Activated naive CD4-positive, alpha-beta T cell treated with Interleukin-2 at 50 U/mL for 16 hours (primary cell): ENCODE measurements around the gene DSTYK.
"Not testable (repeated sequence)": the region's sequence is repeated elsewhere in the genome, so short reads cannot be mapped to it uniquely, and the experiment has no call there.

ENCODE experiments used
- DNase-seq: peaks from one replicate; pipeline ENCODE4 v3.0.0-alpha.2; 2020

Gene DSTYK

GRCh38 chr1:205240118-205240517, 28.6 kb upstream of the DSTYK start:
- no peak for DNase-seq

GRCh38 chr1:205239078-205239477, 27.6 kb upstream of the DSTYK start:
- no peak for DNase-seq

- DNase-seq = peak; percentile 50
Observed at GRCh38 chr1:205237526-205238484, 26.3 kb upstream of the DSTYK start.

- no peak for DNase-seq
Observed at GRCh38 chr1:205236951-205237475, 25.5 kb upstream of the DSTYK start.

DNA sequence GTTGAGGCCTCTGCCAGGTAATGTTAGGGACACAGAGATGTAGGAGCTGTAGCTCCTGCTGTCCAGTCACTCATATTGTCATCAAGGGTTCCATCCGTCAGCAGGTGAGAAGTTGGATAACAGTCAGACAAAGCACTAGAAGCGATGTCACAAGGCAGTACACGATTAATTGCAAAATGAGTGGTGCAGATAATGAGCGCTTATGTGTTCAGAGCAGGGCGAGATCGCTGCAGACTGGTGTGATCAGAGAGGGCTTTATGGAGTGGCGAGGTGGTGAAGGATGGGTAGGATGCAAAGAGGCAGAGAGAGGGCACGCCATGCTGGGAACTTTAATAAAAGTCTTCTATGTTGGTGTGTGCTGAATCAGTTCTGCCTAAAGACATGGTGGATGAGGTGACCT, 25.0 kb upstream of the DSTYK start:
- no peak for DNase-seq

DNA sequence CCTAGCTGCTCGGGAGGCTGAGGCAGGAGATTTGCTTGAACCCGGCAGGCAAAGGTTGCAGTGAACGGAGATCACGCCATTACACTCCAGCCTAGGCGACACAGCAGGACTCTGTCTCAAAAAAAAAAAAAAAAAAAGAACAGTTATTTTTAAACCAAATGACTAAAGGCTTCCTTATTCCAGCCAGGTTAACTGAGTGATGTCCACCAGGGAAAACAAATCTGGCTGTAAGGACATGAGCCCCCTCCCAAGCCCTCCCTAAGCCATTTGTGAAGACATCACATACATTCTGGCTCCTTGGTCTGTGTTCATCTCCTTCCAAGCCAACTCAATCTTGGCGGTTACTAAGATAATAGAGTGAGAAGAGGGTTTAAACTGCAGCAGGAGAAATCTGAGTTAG, 24.4 kb upstream of the DSTYK start:
- DNase-seq = no peak

DNA sequence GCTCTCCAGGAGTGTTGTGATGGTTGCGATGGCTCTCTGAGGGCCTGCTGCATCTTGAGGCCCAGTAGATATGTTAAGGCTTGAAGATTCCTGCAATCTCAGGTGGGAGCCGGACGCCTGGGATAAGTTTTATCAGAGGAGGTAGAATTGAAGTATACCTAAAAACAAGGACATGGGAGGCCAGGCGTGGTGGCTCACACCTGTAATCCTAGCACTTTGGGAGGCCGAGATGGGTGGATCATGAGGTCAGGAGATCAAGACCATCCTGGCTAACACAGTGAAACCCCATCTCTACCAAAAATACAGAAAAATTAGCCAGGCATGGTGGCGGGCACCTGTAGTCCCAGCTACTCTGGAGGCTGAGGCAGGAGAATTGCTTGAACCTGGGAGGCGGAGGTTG, 22.5 kb upstream of the DSTYK start:
- DNase-seq = not testable (repeated sequence)

DNA sequence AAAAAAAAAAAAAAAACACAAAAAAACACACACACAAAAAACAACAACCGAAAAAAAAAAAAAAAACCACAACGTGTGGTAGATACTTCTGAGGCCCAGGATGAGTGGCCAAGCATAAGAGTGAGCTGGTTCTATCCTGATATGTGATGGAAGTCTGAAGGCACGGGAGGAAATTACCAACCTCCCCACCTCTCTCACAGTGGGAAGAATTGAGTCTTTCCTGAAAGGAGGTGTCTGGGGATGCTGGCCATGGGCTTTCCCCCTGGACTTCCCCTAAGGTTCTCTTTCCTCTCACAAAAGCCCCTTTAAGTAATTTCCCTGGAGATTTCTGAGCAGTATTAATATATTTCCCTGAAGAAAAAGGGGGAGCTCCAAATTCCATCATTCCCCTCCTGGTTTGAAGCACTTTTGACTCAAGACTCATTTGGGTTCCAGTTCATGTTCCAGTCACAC, 21.5 kb upstream of the DSTYK start:
- no peak for DNase-seq

DNA sequence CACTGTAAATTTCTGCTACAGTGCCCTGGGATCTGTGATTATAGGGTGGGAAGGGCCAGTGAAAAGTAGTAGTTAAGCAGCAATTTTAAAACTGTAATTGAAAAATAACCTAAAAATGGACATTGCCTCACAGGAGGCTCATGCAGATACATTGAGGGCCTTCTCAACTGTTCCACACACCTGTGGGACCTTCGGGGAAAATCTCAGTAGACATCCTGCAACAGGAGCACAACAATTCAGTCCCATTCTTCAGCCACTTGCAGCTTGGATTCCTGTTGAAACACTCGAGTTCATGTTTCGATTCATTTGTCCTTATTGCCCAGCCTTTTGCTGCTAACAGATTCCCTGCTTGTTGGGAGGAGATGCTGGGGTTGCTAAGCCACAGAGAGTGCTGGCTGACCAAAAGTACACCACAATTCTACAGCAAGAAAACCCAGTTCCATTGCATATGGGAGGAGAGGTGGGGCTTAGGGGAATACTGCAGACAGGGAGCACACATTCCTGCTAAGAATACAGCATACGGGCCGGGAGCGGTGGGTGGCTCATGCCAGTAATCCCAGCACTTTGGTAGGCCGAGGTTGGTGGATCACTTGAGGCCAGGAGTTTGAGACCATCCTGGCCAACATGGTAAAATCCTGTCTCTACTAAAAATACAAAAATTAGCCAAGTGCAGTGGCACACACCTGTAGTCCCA, 20.8 kb upstream of the DSTYK start:
- DNase-seq = no peak

- no peak for DNase-seq
Observed at GRCh38 chr1:205230982-205231381, 19.5 kb upstream of the DSTYK start.

- no peak for DNase-seq
Observed at GRCh38 chr1:205229916-205230700, 18.6 kb upstream of the DSTYK start.

DNA sequence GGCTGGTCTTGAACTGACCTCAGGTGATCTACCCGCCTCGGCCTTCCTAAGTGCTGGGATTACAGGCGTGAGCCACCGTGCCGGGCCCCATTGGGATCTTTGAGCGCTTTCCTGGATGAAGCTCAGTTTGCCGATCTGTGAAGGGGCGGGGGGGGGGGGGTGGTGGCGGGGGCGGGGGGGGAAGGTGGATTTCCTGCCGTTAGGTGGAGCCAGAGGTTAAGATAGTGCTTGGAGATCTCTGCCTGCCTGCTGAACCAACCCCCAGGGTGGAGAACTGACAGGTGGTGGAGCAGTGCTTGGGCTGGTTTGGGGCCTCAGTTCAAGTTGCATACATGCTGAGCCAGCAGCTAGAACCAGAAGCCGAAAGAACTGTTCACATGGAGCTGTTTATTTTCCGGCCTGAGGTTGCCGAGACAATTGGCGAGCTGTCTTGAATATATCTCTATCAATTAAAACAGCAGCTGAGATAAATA, 17.9 kb upstream of the DSTYK start:
- DNase-seq = peak; percentile 63

DNA sequence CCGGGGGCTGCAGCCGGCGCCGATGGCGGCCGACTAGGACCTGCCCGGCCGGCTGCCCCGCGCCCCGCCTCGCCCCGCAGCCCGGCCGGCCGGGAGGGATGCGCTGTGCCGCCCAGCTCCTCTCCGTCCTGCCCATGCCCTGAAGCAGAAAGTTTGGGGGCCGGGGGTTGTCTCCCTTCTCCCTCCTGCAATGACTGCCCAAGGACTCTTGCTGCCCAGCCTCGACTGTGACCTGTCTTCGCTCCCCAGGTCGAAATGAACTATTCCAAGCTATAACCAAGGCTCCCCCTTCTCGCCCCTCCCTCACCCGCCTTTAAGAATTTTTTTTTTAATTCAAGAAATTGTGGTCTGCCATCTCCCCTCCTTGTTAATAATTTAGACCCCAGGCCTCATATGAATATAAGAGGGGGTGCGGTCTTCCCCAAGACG, 16.6 kb upstream of the DSTYK start:
- no peak for DNase-seq

GRCh38 chr1:205227584-205228013, 16.1 kb upstream of the DSTYK start, which contains the start of gene TMCC2:
TMCC2 (plus strand) TSS chr1:205227946; CDS start chr1:205228565, 619 bp downstream.
- DNase-seq = peak; percentile 77

DNA sequence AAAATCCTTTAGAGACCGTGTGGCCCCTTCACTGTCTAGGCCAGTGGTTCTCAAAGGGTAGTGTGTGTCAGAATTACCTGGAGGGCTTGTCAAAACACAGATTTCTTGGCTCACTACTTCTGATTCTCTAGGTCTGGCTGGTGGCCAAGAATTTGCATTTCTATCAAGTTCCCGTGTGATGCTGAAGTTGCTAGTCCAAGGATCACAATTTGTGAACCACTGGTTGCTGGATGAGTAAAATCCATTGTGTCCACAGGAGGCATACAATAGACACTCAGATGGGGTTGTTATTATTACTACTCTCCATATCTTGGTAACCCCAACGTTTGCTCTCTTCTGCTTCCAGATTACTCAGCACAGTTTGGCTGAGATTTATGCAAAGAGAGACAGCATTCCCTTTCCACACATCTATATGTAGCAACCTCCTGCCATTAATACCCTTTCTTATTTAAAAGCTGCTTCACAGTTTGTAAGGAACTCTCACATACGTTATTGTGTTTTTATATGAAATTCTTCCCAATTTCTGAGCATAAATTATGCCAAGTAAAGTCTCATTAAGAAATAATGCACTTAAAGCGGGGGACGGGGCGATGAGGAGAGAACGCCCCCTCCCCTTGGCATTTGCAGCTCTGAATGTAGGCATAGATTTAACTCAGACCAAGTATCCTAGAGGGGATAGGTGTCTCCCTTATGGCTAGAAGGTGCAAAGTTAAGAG, 15.5 kb upstream of the DSTYK start:
- DNase-seq = no peak

GRCh38 chr1:205225901-205226765, 14.6 kb upstream of the DSTYK start:
- DNase-seq = no peak

GRCh38 chr1:205224736-205225135, 13.2 kb upstream of the DSTYK start:
- DNase-seq = no peak

GRCh38 chr1:205220421-205220820, 8.9 kb upstream of the DSTYK start:
- DNase-seq = no peak

DNA sequence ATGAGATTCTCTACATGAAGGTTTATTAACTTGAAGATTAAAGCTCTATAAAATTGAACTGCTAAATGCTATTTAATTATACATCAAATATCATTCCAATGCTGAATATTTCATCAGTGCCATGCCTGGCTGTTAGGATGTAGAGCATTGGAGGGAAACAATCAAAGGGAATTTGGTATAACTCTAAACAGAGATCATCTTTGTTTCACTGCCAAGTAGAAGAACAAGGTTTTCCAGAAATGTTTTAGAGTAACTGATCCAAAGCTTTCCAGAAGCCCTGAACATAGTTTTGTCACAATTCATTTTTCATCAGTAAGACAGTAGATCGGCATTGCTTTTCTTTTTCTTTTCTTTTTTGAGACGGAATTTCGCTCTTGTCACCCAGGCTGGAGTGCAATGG, 5.9 kb upstream of the DSTYK start:
- DNase-seq = no peak

GRCh38 chr1:205216588-205216987, 5.1 kb upstream of the DSTYK start:
- DNase-seq = no peak

DNA sequence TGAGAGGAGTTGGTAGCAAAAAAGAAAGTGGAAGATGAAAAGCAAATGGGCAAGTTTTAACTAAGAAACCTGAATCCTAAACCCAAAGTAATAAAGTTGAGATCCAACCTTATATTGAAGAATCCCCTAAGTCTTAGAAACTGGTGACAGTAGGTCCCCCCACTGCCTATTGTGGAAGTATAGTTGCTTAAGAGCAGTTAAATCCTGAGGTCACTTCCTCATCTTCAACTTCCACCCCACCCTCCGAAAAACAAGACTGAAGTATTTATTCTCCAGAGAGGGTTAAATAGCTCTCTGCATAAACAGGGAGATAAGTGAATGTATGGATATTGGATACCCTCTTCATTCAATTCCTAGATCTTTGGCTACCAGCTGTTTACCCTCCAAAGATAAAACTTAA, 3.3 kb upstream of the DSTYK start:
- DNase-seq = no peak
